Right renal pelvis (tissue), 4 donors: ENCODE results near the gene NOS1AP. TPM values are rescaled to one million over a fixed set of nuclear protein-coding genes. Genes with fewer than 3 reads are reported as not detected.

Experiments
- DNase-seq, 4 donors: peaks; one replicate each; pipeline ENCODE4 v3.0.0-alpha.2; 2013; ENCODE audit warnings: low read depth in 4 of 4, low spot score in 3 of 4, missing footprints in 1 of 4
- polyA plus RNA-seq, 4 donors: library from polyadenylated mRNA; unstranded; fragments of 120-200 nt; gene quantifications; one replicate each; pipeline ENCODE4 v1.2.1, GENCODE V29; 2013; ENCODE audit not compliant: insufficient read length in 4 of 4

The NOS1AP gene
- polyA plus RNA-seq, 4 donors, result 8.8 to 12.9 (median 9.6) TPM

GRCh38 chr1:162135271-162135775 lies 65.8 kb downstream of the NOS1AP start:
- DNase-seq, result no peak

GRCh38 chr1:162136760-162137159 lies 67.3 kb downstream of the NOS1AP start:
- DNase-seq, result no peak

GRCh38 chr1:162137179-162137960 lies 67.9 kb downstream of the NOS1AP start:
- no peak for DNase-seq

- DNase-seq, result no peak
Measured at GRCh38 chr1:162138112-162138511, 68.6 kb downstream of the NOS1AP start.

GRCh38 chr1:162138599-162139181 lies 69.2 kb downstream of the NOS1AP start:
- no peak for DNase-seq

- no peak for DNase-seq
Measured at GRCh38 chr1:162139211-162139610, 69.7 kb downstream of the NOS1AP start.

GRCh38 chr1:162141281-162142054 lies 72.0 kb downstream of the NOS1AP start:
- no peak for DNase-seq

GRCh38 chr1:162142968-162143367 lies 73.5 kb downstream of the NOS1AP start:
- no peak for DNase-seq

- no peak for DNase-seq
Measured at GRCh38 chr1:162144268-162144667, 74.8 kb downstream of the NOS1AP start.

- no peak for DNase-seq
Measured at GRCh38 chr1:162144853-162145252, 75.4 kb downstream of the NOS1AP start.

GRCh38 chr1:162145280-162145965 lies 75.9 kb downstream of the NOS1AP start:
- peak in 3 of 4 donors; percentile 49 to 68 (median 50) for DNase-seq

- no peak for DNase-seq
Measured at GRCh38 chr1:162145966-162146696, 76.6 kb downstream of the NOS1AP start.

- no peak for DNase-seq
Measured at GRCh38 chr1:162147760-162148159, 78.3 kb downstream of the NOS1AP start.

- no peak for DNase-seq
Measured at GRCh38 chr1:162150112-162150511, 80.6 kb downstream of the NOS1AP start.

- no peak for DNase-seq
Measured at GRCh38 chr1:162151900-162152829, 82.7 kb downstream of the NOS1AP start.

GRCh38 chr1:162153374-162153773 lies 83.9 kb downstream of the NOS1AP start:
- no peak for DNase-seq

- DNase-seq, result no peak
Measured at GRCh38 chr1:162157469-162157868, 88.0 kb downstream of the NOS1AP start.

GRCh38 chr1:162158624-162159271 lies 89.3 kb downstream of the NOS1AP start:
- DNase-seq, result no peak
